GM18951 (cell line): ENCODE measurements around the gene ZNF789.

ENCODE experiments used
- POLR2A ChIP-seq: IDR thresholded peaks from 4 replicates; pipeline ENCODE4 v1.6.1; 2011; ENCODE audit warnings: mild to moderate bottlenecking; ENCODE audit not compliant: insufficient read length, insufficient read depth; ENCODE audit errors: extremely low read depth
- in situ Hi-C: fragments of 300-500 bp; cut with MboI; formaldehyde crosslinking; loops from one replicate; pipeline ENCODE4 v1.12.0; 2022; ENCODE audit warnings: low sequenced_read_pairs, mixed read lengths, inconsistent platforms; ENCODE audit not compliant: unreplicated experiment

ZNF789 gene

DNA sequence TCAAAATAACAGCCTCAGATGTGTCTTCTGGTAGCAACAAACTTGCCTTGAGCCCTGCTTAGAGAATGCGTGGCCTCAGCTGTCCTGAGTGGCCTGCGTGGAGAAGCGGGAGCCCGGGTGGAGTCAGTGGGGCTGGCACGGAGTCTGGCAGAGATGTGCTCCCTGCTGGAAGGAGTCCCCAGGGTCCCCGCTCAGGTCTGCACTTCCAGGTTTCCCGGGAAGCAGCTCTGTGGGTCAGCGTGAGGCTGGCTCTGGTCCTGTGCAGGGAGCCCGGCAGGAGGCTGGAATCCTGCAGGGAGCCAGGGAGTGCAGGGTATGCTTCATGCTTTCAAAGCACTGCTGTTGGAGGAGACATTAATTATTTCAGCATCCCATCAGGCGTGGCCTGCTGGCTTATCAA lies 23.8 kb upstream of the ZNF789 start:
- in situ Hi-C loops: no loop called here

GRCh38 chr7:99449326-99449725 lies 23.4 kb upstream of the ZNF789 start:
- in situ Hi-C loops: no loop called here
- no peak for TF ChIP-seq POLR2A

More for the DNA sequence above, 23.8 kb upstream of the ZNF789 start:
- no peak for TF ChIP-seq POLR2A

- in situ Hi-C loops: no loop called here
- TF ChIP-seq POLR2A: no peak
These were observed 20.8 kb upstream of the ZNF789 start for GRCh38 chr7:99451936-99452335.

DNA sequence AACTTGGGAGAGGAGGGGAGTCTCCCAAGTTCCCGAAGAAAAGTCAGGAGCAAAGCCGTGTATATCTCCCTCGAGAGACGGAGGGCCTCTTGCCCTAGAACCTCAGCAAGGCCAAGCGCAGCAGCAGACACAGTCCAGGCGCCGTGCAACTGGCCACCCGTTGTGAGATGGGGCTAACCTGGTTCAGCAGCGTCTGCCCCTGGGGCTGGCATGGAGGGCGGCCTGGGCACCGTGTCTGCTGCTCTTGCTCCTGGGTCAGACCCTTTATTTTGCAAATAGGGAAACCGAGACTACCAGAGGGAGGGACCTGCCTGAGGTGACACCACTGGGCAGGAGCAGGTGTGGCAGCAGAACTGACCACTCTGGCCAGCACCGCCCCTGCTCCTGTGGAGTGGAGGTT lies 20.1 kb upstream of the ZNF789 start:
- TF ChIP-seq POLR2A: no peak
- in situ Hi-C loops: no loop called here

GRCh38 chr7:99453105-99453504 lies 19.6 kb upstream of the ZNF789 start:
- in situ Hi-C loops: no loop called here
- no peak for TF ChIP-seq POLR2A

DNA sequence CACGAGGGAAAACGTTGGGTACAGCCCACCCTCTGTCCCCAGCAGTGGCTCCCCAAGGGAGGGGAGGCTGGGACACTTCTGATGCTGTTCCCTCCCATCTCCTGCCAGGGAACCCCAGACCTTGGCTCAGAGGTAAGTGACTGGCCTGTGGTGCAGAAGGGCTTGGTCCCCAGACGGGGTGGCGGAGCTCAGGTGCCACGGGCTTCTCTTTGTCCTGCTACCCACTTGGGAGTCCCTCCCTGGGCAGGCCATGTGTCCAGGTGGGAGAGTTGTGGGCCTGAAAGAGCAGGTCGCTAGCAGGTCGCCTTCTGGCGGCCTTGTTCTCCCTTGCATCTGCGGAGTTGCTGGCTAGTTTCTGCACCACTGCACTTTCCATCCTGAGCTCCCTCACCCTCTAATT lies 16.8 kb upstream of the ZNF789 start:
- in situ Hi-C loops: no loop called here
- no peak for TF ChIP-seq POLR2A

GRCh38 chr7:99456288-99456687 lies 16.4 kb upstream of the ZNF789 start:
- TF ChIP-seq POLR2A: no peak
- in situ Hi-C loops: no loop called here

DNA sequence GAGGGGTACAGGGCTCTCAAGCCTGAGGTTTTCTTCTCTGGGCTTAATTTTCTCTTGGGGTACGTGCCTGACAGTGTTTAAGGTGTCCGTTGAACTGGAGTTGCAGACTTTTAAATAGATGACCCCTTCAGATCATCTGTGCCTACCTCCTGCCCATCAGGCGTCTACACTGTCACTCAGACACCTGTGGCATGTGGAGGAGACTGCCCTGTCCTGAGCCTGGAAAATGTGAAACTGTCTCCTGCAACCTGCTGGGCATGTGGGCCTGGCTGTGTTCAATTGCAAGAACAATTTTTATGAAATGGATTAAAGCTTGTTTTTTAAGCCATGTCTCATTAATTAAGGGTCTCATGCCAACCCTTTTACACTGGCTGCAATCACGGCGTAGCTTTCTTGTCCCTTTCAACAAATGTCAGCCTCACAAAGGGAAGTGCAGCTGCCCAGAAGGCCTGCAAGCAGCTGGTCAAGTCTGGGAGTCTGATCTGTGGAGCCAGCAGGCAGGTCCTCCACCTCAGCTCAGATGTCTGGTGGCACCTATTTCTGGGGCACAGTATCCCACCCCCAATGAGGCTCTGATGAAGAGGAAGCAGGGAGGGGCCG lies 15.5 kb upstream of the ZNF789 start:
- in situ Hi-C loops: no loop called here
- TF ChIP-seq POLR2A: no peak

DNA sequence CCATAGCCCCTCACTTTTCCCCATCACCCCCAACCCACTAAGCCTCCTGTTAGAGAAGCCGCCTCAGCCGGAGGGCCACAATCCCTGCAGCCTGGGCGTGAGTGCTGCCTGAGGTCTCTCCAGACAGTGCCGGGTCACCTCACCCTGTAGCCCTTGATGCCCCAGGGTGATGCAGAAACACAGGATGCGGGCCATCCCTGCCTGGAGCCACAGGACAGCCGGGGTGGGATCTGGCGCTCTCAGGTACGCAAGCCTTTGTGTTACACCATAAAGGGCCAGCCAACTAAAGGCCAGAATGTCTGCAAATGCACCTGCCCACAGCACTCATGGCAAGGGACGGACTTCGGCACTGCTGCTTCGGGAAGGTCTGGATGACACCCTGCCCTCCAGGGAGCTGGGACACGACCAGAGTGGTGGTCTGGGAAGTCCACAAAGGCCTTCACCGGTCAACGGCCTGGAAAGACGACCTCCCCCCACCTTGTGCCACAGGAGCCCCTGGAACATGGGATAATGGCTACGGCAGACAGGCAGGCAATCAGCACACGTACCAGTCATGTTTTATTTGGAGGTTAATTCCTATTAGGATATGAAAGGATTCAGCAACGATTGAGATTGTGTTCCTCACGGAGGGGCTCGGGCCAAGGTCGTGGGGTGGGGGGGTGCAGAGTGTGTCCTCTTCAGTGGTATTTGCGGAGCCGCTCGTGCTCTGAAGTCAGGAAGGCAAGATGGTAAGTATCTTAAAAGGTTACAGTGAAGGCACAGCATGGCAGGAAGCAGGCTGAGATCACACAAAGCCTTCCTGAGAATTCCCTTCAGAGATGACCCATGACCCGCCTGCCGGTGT lies 14.8 kb upstream of the ZNF789 start:
- in situ Hi-C loops: no loop called here
- TF ChIP-seq POLR2A: no peak

- no peak for TF ChIP-seq POLR2A
- in situ Hi-C loops: no loop called here
These were observed 13.6 kb upstream of the ZNF789 start for GRCh38 chr7:99459087-99459486.

DNA sequence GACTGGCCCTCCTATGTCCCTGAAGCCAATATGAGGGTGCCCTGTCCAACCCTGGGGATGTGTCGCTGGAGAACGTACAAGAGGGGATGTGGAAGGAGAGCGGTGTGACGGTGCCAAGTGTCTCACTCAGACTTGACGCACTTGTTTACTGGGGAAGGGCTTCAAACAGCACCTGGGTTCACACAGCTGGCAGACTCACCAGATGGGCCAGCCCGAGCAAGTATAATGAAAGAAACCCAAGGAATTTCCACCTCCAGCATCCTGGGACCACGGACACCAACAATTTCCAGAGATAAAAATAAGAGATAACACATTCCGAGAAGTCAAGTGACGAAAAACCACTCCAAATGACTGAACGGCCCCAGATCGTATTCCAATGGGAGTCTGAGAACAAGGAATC lies 12.0 kb upstream of the ZNF789 start:
- no peak for TF ChIP-seq POLR2A
- in situ Hi-C loops: no loop called here

GRCh38 chr7:99461221-99461620 lies 11.5 kb upstream of the ZNF789 start:
- no peak for TF ChIP-seq POLR2A
- in situ Hi-C loops: no loop called here

- no peak for TF ChIP-seq POLR2A
- in situ Hi-C loops: no loop called here
These were observed 7.3 kb upstream of the ZNF789 start for GRCh38 chr7:99465421-99465768.

- no peak for TF ChIP-seq POLR2A
- in situ Hi-C loops: no loop called here
These were observed 4.3 kb upstream of the ZNF789 start for GRCh38 chr7:99468336-99468918.
